A549 (cell line): ENCODE measurements around the gene C1QTNF2. TPM values are rescaled to one million over a fixed set of nuclear protein-coding genes. Genes with fewer than 3 reads are reported as not detected.

Experiments used
- ATAC-seq, 2 experiments: fragments of 200-7000 bp in 1 of 2; fragments of >200 bp in 1 of 2; cut with Nextera tagmentation in 1 of 2; cut with Tn5 transposase in 1 of 2; 3 replicates each; pipeline versions ENCODE4 v1.8.0 to v1.9.1; 2018 to 2020; ENCODE audit warnings: mild to moderate bottlenecking in 1 of 2, moderate library complexity in 1 of 2
- CTCF ChIA-PET: fragments of 300-600 bp; sonication (Branson Sonifier 250); formaldehyde crosslinking; extraction: SDS; loops from one replicate; lab custom pipeline; 2021; ENCODE audit warnings: antibody characterized with exemption, inconsistent platforms; lab: Yijun Ruan, JAX
- POLR2A ChIA-PET: fragments of 350-600 bp; formaldehyde crosslinking; extraction: SDS; loops from one replicate; lab custom pipeline; 2021; ENCODE audit warnings: antibody characterized with exemption, inconsistent platforms; lab: Yijun Ruan, JAX
- DNase-seq, 2 experiments: peaks; one replicate each; pipeline versions ENCODE4 v3.0.0 to v3.0.0-alpha.2; 2011 to 2016; ENCODE audit warnings: low read depth in 1 of 2, low spot score in 1 of 2
- FAIRE-seq: peaks from 2 replicates; lab custom pipeline; 2011; peaks lifted over from hg19 to GRCh38; lab: Jason Lieb, UNC
- H3K27ac ChIP-seq, 2 experiments: fragments of >200 bp; sonication (Bioruptor Twin); formaldehyde crosslinking; 3 replicates each; pipeline ENCODE4 v1.5.1; 2016 to 2017
- H3K4me1 ChIP-seq: fragments of >200 bp; sonication (Bioruptor Twin); formaldehyde crosslinking; 3 replicates; pipeline ENCODE4 v1.6.1; 2016
- H3K4me2 ChIP-seq: fragments of >200 bp; sonication (Bioruptor Twin); formaldehyde crosslinking; 3 replicates; pipeline ENCODE4 v1.6.1; 2016
- H3K4me3 ChIP-seq: fragments of >200 bp; sonication (Bioruptor Twin); formaldehyde crosslinking; 3 replicates; pipeline ENCODE4 v1.5.1; 2016
- H3K9me3 ChIP-seq: fragments of >200 bp; sonication (Bioruptor Twin); formaldehyde crosslinking; 3 replicates; pipeline ENCODE4 v1.6.1; 2016
- CBX8 ChIP-seq: fragments of 200-600 bp; sonication (generic); IDR thresholded peaks from 2 replicates; pipeline ENCODE4 v1.6.1; 2016
- CHD2 ChIP-seq: fragments of 150-350 bp; IDR thresholded peaks from 2 replicates; pipeline ENCODE4 v1.6.1; 2014; ENCODE audit warnings: low read length; ENCODE audit not compliant: partially characterized antibody
- CHD4 ChIP-seq: fragments of 200-600 bp; sonication (generic); IDR thresholded peaks from 2 replicates; pipeline ENCODE4 v1.6.1; 2016; ENCODE audit warnings: antibody characterized with exemption, mild to moderate bottlenecking, borderline replicate concordance
- E2F6 ChIP-seq: IDR thresholded peaks from 2 replicates; pipeline ENCODE4 v1.6.1; 2012; ENCODE audit warnings: low read depth, borderline replicate concordance
- EHF ChIP-seq: fragments of 250-450 bp; sonication (Bioruptor Pico); IDR thresholded peaks from 2 replicates; pipeline ENCODE4 v1.5.0; 2020; ENCODE audit warnings: mild to moderate bottlenecking
- ELK1 ChIP-seq: fragments of 150-350 bp; IDR thresholded peaks from 2 replicates; pipeline ENCODE4 v1.6.1; 2014; ENCODE audit warnings: low read depth, mild to moderate bottlenecking, low read length
- EP300 ChIP-seq, 2 experiments: fragments of >200 bp; sonication (Bioruptor Twin); formaldehyde crosslinking; IDR thresholded peaks; 2 replicates in 1 of 2; 3 replicates in 1 of 2; pipeline ENCODE4 v1.6.1; 2016 to 2017
- FOSB ChIP-seq: fragments of 250-450 bp; sonication (Bioruptor Pico); IDR thresholded peaks from 2 replicates; pipeline ENCODE4 v1.5.0; 2020; ENCODE audit warnings: mild to moderate bottlenecking, moderate library complexity
- HDAC2 ChIP-seq: fragments of 200-600 bp; sonication (generic); IDR thresholded peaks from 2 replicates; pipeline ENCODE4 v1.6.1; 2016
- HES2 ChIP-seq: fragments of >200 bp; sonication (Bioruptor Twin); formaldehyde crosslinking; IDR thresholded peaks from 2 replicates; pipeline ENCODE4 v1.6.1; 2016
- HEYL ChIP-seq: fragments of 250-450 bp; sonication (Bioruptor Pico); IDR thresholded peaks from 2 replicates; pipeline ENCODE4 v1.8.0; 2021; ENCODE audit warnings: mild to moderate bottlenecking, moderate library complexity
- HOXA7 ChIP-seq: fragments of 250-450 bp; sonication (Bioruptor Pico); IDR thresholded peaks from 2 replicates; pipeline ENCODE4 v1.5.0; 2020; ENCODE audit warnings: mild to moderate bottlenecking, moderate library complexity
- HOXB13 ChIP-seq: fragments of 250-450 bp; sonication (Bioruptor Pico); IDR thresholded peaks from 2 replicates; pipeline ENCODE4 v1.5.0; 2020; ENCODE audit warnings: low read depth, mild to moderate bottlenecking, moderate library complexity
- HOXB5 ChIP-seq: fragments of 250-450 bp; sonication (Bioruptor Pico); IDR thresholded peaks from 2 replicates; pipeline ENCODE4 v1.5.0; 2020; ENCODE audit warnings: mild to moderate bottlenecking, moderate library complexity
- JUN ChIP-seq, 2 experiments: fragments of >200 bp; sonication (Bioruptor Twin); formaldehyde crosslinking; IDR thresholded peaks; 2 replicates in 1 of 2; 3 replicates in 1 of 2; pipeline ENCODE4 v1.6.1; 2016 to 2017
- KDM1A ChIP-seq: fragments of 200-600 bp; sonication (generic); IDR thresholded peaks from 2 replicates; pipeline ENCODE4 v1.6.1; 2016; ENCODE audit warnings: low read depth, mild to moderate bottlenecking
- KDM5A ChIP-seq: fragments of 200-600 bp; sonication (generic); IDR thresholded peaks from 2 replicates; pipeline ENCODE4 v1.6.1; 2016; ENCODE audit warnings: antibody characterized with exemption, mild to moderate bottlenecking
- MAZ ChIP-seq: fragments of 150-350 bp; IDR thresholded peaks from 2 replicates; pipeline ENCODE4 v1.6.1; 2014; ENCODE audit warnings: antibody characterized with exemption, low read depth, low read length, borderline replicate concordance
- POLR2AphosphoS2 ChIP-seq: conservative IDR thresholded peaks from 2 replicates; pipeline ENCODE4 v1.6.1; 2012; ENCODE audit warnings: low read length, improper control_type of control experiment, inconsistent platforms
- RARB ChIP-seq: fragments of 250-450 bp; sonication (Bioruptor Pico); IDR thresholded peaks from 2 replicates; pipeline ENCODE4 v1.8.0; 2021; ENCODE audit warnings: mild to moderate bottlenecking, moderate library complexity
- RNF2 ChIP-seq: fragments of 200-600 bp; sonication (generic); IDR thresholded peaks from 2 replicates; pipeline ENCODE4 v1.6.1; 2016; ENCODE audit warnings: low read depth, mild to moderate bottlenecking, antibody characterized with exemption, moderate library complexity, borderline replicate concordance
- TFCP2L1 ChIP-seq: fragments of 250-450 bp; sonication (Bioruptor Pico); IDR thresholded peaks from 2 replicates; pipeline ENCODE4 v1.5.0; 2021; ENCODE audit warnings: mild to moderate bottlenecking
- TP53 ChIP-seq: fragments of 250-450 bp; sonication (Bioruptor Pico); IDR thresholded peaks from 2 replicates; pipeline ENCODE4 v1.5.0; 2021; ENCODE audit warnings: mild to moderate bottlenecking, moderate library complexity
- USF2 ChIP-seq: fragments of 450-650 bp; IDR thresholded peaks from 2 replicates; pipeline ENCODE4 v1.6.1; 2014; ENCODE audit warnings: antibody characterized with exemption
- ZFP36 ChIP-seq: fragments of 450-650 bp; IDR thresholded peaks from 2 replicates; pipeline ENCODE4 v1.6.1; 2014; ENCODE audit warnings: borderline replicate concordance; ENCODE audit not compliant: partially characterized antibody
- WGBS: methylation state at CpG from one replicate; pipeline ENCODE4 v1.1.6; 2017; ENCODE audit errors: missing lambda C conversion rate; 5-methylcytosine and 5-hydroxymethylcytosine counted together
- polyA plus RNA-seq, 4 experiments: library from polyadenylated mRNA; depleted of rRNA in 3 of 4; stranded (reverse); fragments of >200 nt; fragmentation: RNase III in 1 of 4; extraction: RNeasy Plus Mini Kit Qiagen cat#74134 plus additional on column Dnase treatment in 1 of 4; gene quantifications; 2 replicates in 3 of 4; 3 replicates in 1 of 4; pipeline ENCODE4 v1.2.3, GENCODE V29; 2011 to 2017
- TF ChIP-seq, protein P1 (sequence below): fragments of >200 bp; sonication (Bioruptor Twin); formaldehyde crosslinking; IDR thresholded peaks from 3 replicates; pipeline ENCODE4 v1.6.1; 2016
- TF ChIP-seq, protein P2 (sequence below): IDR thresholded peaks from 2 replicates; pipeline ENCODE4 v1.6.1; 2012
- TF ChIP-seq, protein P3 (sequence below): IDR thresholded peaks from 2 replicates; pipeline ENCODE4 v1.6.1; 2012

The C1QTNF2 gene
- polyA plus RNA-seq, 2 of the 4 experiments (the other 2 are of a cell fraction) = 0.04 to 0.06 TPM

GRCh38 chr5:160327818-160328217 lies 42.6 kb downstream of the C1QTNF2 start:
- no peak overlapping the region for H3K4me2 ChIP-seq
- TF ChIP-seq JUN (IDR thresholded peaks at IDR 0.05) = no peak
- TF ChIP-seq, protein P1, sequence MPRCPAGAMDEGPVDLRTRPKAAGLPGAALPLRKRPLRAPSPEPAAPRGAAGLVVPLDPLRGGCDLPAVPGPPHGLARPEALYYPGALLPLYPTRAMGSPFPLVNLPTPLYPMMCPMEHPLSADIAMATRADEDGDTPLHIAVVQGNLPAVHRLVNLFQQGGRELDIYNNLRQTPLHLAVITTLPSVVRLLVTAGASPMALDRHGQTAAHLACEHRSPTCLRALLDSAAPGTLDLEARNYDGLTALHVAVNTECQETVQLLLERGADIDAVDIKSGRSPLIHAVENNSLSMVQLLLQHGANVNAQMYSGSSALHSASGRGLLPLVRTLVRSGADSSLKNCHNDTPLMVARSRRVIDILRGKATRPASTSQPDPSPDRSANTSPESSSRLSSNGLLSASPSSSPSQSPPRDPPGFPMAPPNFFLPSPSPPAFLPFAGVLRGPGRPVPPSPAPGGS = no peak
- TF ChIP-seq HES2 = no peak
- no peak for TF ChIP-seq MAZ
- no peak for TF ChIP-seq HDAC2
- TF ChIP-seq FOSB = no peak
- no peak for TF ChIP-seq HOXB13
- no peak for TF ChIP-seq RNF2
- TF ChIP-seq E2F6 = no peak
- no peak for TF ChIP-seq CBX8
- TF ChIP-seq HOXA7 (CRISPR knock-in tag) = no peak
- TF ChIP-seq HOXB5 (CRISPR knock-in tag) = no peak
- TF ChIP-seq EP300 (IDR thresholded peaks at IDR 0.05) = no peak
- no peak for TF ChIP-seq USF2
- TF ChIP-seq KDM1A = no peak
- no peak for TF ChIP-seq ELK1
- TF ChIP-seq ZFP36 = no peak
- CTCF ChIA-PET = interaction anchor here (1.4 to 4.5 kb wide), 3 partner anchors 17 to 306 kb away, joined by 5 to 24 read pairs (median 6); no protein-coding TSS in a partner anchor
- FAIRE-seq = no peak
- 81% methylated on average over 6 of the region's 6 CpGs for WGBS
- no peak for DNase-seq
- H3K4me3 ChIP-seq = no peak overlapping the region
- no peak for ATAC-seq
- 0 out of 3 replicates have a peak, but pooled peaks cover 4% of the 10 kb centered on the region for H3K4me1 ChIP-seq
- peak overlapping the region in 1 of 2 experiments; percentile 2; a peak in 1 of 6 replicates for H3K27ac ChIP-seq
- H3K9me3 ChIP-seq = no peaks in the 10 kb centered on the region
- POLR2A ChIA-PET = no interaction called here

GRCh38 chr5:160326981-160327380 lies 43.4 kb downstream of the C1QTNF2 start:
- TF ChIP-seq RNF2 (no peak), POLR2AphosphoS2 (no peak), CHD4 (no peak), EP300 (IDR thresholded peaks at IDR 0.05) (no peak), RARB (no peak), HES2 (no peak), TP53 (CRISPR knock-in tag) (no peak), TFCP2L1 (CRISPR knock-in tag) (no peak), HEYL (CRISPR knock-in tag) (no peak), KDM5A (no peak), ZFP36 (no peak), EHF (CRISPR knock-in tag) (no peak), JUN (IDR thresholded peaks at IDR 0.05) (no peak), FOSB (no peak), CHD2 (no peak)
- TF ChIP-seq, protein P2, sequence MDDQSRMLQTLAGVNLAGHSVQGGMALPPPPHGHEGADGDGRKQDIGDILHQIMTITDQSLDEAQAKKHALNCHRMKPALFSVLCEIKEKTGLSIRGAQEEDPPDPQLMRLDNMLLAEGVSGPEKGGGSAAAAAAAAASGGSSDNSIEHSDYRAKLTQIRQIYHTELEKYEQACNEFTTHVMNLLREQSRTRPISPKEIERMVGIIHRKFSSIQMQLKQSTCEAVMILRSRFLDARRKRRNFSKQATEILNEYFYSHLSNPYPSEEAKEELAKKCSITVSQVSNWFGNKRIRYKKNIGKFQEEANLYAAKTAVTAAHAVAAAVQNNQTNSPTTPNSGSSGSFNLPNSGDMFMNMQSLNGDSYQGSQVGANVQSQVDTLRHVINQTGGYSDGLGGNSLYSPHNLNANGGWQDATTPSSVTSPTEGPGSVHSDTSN = no peak
- TF ChIP-seq, protein P3, sequence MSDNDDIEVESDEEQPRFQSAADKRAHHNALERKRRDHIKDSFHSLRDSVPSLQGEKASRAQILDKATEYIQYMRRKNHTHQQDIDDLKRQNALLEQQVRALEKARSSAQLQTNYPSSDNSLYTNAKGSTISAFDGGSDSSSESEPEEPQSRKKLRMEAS = no peak
- FAIRE-seq (peak; percentile 28), DNase-seq (no peak), ATAC-seq (no peak)
- ChIA-PET CTCF (interaction anchor here (0.7 to 4.5 kb wide), 5 partner anchors 18 to 305 kb away, joined by 3 to 24 read pairs (median 5); no protein-coding TSS in a partner anchor), POLR2A (no interaction called here)
- Histone ChIP-seq H3K4me1 (0 out of 3 replicates have a peak, but pooled peaks cover 4% of the 10 kb centered on the region), H3K27ac (no peak overlapping the region), H3K4me3 (no peak overlapping the region), H3K9me3 (no peaks in the 10 kb centered on the region), H3K4me2 (no peak overlapping the region)
- 68% methylated on average over 2 of the region's 2 CpGs for WGBS
